GM12878 (cell line): Measurements from ENCODE around the gene ROPN1B.
"Not testable (repeated sequence)": the region's sequence is repeated elsewhere in the genome, so short reads cannot be mapped to it uniquely, and the experiment has no call there.

ENCODE experiments used
- PML ChIP-seq: IDR thresholded peaks from 2 replicates; pipeline ENCODE4 v1.6.1; 2012; ENCODE audit warnings: low read length, inconsistent platforms
- RAD21 ChIP-seq: IDR thresholded peaks from 2 replicates; pipeline ENCODE4 v1.6.1; 2011; ENCODE audit warnings: mild to moderate bottlenecking, low read depth, low read length, moderate library complexity; ENCODE audit not compliant: insufficient read depth
- RFX5 ChIP-seq: IDR thresholded peaks from 2 replicates; pipeline ENCODE4 v1.6.1; 2011; ENCODE audit warnings: low read depth, low read length, improper control_type of control experiment

DNA sequence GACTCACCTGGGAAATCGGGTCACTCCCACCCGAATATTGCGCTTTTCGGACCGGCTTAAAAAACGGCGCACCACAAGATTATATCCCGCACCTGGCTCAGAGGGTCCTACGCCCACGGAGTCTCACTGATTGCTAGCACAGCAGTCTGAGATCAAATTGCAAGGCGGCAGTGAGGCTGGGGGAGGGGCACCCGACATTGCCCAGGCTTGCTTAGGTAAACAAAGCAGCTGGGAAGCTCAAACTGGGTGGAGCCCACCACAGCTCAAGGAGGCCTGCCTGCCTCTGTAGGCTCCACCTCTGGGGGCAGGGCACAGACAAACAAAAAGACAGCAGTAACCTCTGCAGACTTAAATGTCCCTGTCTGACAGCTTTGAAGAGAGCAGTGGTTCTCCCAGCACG lies 32.1 kb upstream of the ROPN1B start:
- TF ChIP-seq RFX5, RAD21, PML: not testable (repeated sequence)
